GM13977 (cell line): ENCODE measurements around the gene CSK.

Experiments used
- DNase-seq: peaks from one replicate; pipeline ENCODE4 v3.0.0; 2012; ENCODE audit warnings: low spot score
- CTCF ChIP-seq: IDR thresholded peaks from 2 replicates; pipeline ENCODE4 v1.5.1; 2012; ENCODE audit warnings: mild to moderate bottlenecking, control low read depth; ENCODE audit not compliant: insufficient read depth; ENCODE audit errors: extremely low read depth, missing control alignments
- in situ Hi-C: fragments of 300-500 bp; cut with MboI; formaldehyde crosslinking; loops from one replicate; pipeline ENCODE4 v1.12.0; 2022; ENCODE audit warnings: low sequenced_read_pairs, low pct_unique_long_range_greater_than_20kb, mixed read lengths, inconsistent platforms; ENCODE audit not compliant: unreplicated experiment

The CSK gene

DNA sequence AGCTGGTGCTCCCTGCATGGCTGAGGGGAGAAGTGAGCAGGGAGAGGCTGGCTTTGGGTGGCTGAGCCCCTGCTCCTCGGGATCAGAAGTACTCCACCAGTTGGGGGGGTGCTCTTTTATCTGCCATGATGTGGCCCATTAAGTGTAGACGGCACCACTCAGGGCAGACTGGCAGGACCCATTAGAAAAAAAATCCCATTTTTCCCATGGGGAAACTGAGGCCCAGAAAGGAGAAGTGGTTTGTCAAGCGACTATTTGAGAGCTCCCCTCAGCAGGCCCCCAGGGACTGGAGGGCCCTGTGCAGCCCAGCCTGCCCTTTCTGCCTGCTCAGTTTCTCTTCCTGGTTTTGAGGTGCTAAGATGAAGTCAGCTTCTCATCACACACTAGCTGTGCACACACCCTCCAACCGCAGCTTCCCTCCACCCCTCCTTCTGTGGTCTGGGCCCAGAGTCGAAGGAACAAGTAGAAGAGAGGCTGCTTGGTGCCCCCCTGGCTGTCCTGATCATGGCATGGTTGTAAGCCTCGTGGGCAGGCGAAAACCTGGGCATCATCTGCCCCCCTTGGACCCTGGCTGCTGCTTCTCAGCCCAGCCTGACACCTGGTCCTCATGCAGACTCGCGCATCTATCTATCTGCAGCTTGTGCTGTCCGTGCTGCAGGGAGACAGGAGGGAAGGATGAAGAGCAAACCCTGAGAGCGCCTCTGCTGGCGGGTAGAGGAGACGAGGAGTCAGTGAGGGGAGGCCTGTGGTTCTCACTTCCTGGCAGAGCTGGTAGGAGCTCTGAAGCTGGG is 5.6 kb downstream of the CSK start:
- peak; percentile 77 for TF ChIP-seq CTCF
- in situ Hi-C loops, result no loop called here
- peak; percentile 82 for DNase-seq

DNA sequence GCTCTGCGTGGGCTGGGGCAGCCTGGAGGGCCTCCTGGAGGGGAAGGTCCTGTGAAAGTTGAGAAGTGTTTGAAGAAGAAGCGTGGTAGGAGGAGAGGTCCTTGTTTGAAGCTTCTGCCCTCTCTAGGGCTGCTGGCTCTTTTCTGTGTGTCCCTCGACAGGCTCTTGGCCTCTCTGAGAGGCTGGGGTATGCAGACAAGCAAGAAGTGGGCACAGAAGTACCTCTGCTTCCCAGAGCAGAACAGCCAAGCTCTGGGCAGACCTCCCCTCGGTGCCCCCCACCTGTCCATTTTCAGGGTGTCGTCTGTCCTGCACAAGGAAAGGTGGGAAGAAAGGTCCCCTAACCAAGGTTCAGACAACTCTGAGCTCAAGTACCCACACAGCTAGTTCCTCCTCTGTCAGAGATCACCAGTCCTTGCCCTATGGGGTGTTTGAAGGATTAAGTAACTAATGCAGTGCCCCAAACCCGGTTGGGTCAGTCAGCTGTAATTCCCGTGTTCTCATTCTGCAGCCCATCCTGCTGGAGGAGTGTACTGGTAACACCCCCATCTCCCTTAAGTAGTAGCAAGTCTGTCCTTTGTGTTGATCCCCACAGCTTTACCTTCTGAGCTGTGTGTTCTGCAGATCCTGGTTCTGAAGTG is 6.3 kb downstream of the CSK start:
- in situ Hi-C loops, result no loop called here
- no peak for TF ChIP-seq CTCF
- no peak for DNase-seq

DNA sequence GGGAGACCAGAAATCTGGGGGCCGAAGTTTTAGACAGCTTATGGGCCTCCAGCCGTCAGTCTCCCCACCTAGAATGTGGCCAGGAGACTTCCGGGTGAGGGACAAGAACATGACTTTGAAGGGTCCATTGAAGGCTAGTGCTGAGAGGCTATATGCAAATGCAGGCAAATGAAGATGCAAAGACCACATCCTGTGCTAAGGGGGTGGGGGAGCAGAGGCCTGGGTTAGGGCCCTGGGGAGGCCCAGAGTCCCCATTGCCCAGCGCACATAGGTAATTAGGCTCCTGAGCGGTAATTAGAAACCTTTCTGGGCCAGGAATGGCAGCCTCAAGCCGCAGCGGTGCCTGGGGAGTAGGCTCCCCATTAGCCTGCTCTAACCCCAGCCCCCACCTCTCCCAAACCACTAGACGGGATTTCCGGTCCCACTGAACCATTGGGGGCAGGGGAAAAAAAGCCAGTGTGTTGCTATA is 6.8 kb downstream of the CSK start:
- in situ Hi-C loops, result no loop called here
- no peak for TF ChIP-seq CTCF
- DNase-seq, result peak; percentile 78

- in situ Hi-C loops, result no loop called here
- no peak for TF ChIP-seq CTCF
- DNase-seq, result no peak
These were observed 7.3 kb downstream of the CSK start for GRCh38 chr15:74789171-74789631.

DNA sequence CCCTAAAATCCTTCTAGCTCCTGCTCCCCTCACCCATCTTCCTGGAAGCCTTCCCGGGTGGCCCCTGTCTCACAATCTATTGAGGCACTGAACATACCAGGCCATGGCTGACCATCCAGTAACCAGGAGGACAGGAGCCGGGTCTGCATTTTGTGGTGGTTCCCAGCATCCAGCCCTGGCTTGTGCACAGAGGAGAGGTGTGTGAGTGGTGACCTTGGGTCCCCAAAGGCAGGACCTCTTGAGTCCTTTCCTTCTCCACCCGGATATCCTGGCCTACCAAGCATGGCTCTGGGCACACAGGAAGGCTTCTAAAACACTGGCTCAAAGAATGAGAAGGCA is 7.8 kb downstream of the CSK start:
- no peak for TF ChIP-seq CTCF
- in situ Hi-C loops, result no loop called here
- no peak for DNase-seq

DNA sequence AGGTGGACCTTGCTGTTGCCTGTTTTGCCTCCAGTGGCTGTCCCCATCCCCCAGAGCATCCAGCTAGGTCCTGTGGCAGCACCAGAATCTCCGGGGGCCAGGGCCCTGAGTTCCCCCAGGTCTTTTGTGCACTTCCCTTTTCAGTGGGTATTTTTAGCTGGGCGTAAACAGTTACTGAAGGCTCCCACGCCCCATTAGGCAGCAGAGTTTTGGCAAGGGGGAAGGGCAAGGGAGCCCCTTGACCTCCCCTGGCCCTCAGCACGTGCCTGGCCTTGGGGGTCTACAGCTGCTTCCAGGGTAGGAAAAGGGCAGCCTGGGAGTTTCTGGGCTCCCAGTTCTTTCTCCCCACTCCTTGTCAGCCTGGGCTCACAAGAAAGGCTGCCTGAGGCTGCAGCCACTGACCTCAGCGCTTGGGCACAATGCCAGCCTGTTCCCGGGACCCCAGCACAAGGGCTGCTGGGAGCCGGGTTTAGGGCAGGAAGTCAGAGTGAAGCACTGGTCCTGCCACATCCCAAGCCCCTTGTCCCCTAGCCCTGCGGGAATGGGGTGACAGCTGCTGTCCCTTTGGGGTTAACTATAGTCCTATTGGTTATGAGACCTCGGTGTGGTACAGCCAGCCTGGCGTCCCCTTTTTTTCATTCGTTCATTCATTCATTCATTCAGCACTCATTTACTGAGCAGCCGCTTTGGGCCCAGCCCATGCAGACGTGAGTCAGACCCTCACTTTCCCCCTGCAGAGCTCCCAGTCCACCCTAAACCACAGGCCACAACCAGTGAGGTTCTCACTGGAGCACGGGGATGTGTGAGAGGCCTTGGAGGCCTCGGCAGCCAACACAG is 8.4 kb downstream of the CSK start:
- in situ Hi-C loops, result no loop called here
- TF ChIP-seq CTCF, result no peak
- no peak for DNase-seq
